PFSK-1 (cell line): ENCODE measurements around the gene GPR62.

Source experiments
- POLR2AphosphoS5 ChIP-seq: IDR thresholded peaks from 2 replicates; pipeline ENCODE4 v1.6.1; 2012; ENCODE audit warnings: low read depth, mild to moderate bottlenecking, control low read depth, low read length, moderate library complexity
- TAF1 ChIP-seq: IDR thresholded peaks from 2 replicates; pipeline ENCODE4 v1.6.1; 2012; ENCODE audit warnings: low read length, control low read depth, borderline replicate concordance; ENCODE audit not compliant: insufficient read depth

GRCh38 chr3:51997935-51998596, 42.9 kb downstream of the GPR62 start:
- no peak for TF ChIP-seq POLR2AphosphoS5
- TF ChIP-seq TAF1, result no peak
